ENCODE results near the gene ACBD6. TPM values are rescaled to one million over a fixed set of nuclear protein-coding genes. Genes with fewer than 3 reads are reported as not detected.

The ACBD6 gene
- total RNA-seq, 4 donors from 2014 or later = 31.3 to 43.1 (median 36.9) TPM

GRCh38 chr1:180259431-180260338 lies 242.7 kb downstream of the ACBD6 start:
- WGBS, 2 donors = 68 to 69% methylated on average over 22 of the region's 22 CpGs
- no peak for DNase-seq (ENCODE audit: low spot score in 2 of 2)
- H3K4me3 ChIP-seq (ENCODE audit: low read depth, poor library complexity, severe bottlenecking) = no peak overlapping the region
- intact Hi-C loops (cut with DNase I; ENCODE audit: low total_unique reads) = loop anchor here (10.0 kb wide), 1 partner anchor 225 kb away; no protein-coding TSS in a partner anchor
- TF ChIP-seq POLR2A (IDR thresholded peaks at IDR 0.05) = no peak
- TF ChIP-seq, protein P1, sequence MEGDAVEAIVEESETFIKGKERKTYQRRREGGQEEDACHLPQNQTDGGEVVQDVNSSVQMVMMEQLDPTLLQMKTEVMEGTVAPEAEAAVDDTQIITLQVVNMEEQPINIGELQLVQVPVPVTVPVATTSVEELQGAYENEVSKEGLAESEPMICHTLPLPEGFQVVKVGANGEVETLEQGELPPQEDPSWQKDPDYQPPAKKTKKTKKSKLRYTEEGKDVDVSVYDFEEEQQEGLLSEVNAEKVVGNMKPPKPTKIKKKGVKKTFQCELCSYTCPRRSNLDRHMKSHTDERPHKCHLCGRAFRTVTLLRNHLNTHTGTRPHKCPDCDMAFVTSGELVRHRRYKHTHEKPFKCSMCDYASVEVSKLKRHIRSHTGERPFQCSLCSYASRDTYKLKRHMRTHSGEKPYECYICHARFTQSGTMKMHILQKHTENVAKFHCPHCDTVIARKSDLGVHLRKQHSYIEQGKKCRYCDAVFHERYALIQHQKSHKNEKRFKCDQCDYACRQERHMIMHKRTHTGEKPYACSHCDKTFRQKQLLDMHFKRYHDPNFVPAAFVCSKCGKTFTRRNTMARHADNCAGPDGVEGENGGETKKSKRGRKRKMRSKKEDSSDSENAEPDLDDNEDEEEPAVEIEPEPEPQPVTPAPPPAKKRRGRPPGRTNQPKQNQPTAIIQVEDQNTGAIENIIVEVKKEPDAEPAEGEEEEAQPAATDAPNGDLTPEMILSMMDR (IDR thresholded peaks at IDR 0.05) = no peak

GRCh38 chr1:180258935-180259334 lies 243.4 kb downstream of the ACBD6 start:
- 75 to 77% methylated on average over 5 of the region's 5 CpGs for WGBS, 2 donors
- no peak for TF ChIP-seq POLR2A (IDR thresholded peaks at IDR 0.05)
- TF ChIP-seq, protein P1 (IDR thresholded peaks at IDR 0.05) = no peak
- no peak for DNase-seq (ENCODE audit: low spot score in 2 of 2)
- H3K4me3 ChIP-seq (ENCODE audit: low read depth, poor library complexity, severe bottlenecking) = no peak overlapping the region
- intact Hi-C loops (cut with DNase I; ENCODE audit: low total_unique reads) = loop anchor here (10.0 kb wide), 1 partner anchor 226 kb away; no protein-coding TSS in a partner anchor

DNA sequence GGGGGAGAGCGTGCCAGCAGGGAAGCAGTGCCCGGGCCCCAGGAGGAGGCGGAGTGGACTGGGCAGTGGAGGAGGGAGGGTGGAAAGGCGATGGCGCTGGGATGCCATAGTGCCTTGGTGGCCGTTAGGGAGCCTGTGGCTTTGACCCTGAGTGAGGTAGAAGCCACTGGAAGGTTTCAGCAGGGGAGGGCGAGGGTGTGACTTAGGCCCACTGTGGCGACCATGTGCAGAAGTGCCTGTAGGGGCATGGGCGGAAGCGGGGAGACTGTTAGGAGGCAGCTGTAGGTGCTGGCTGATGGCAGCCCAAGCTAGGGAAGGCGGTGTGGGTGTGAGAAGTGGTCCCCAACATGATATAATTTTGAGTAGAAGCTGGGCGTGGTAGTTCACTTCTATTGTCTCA lies 244.1 kb downstream of the ACBD6 start:
- WGBS, 2 donors = 85 to 86% methylated on average over 12 of the region's 12 CpGs
- intact Hi-C loops (cut with DNase I; ENCODE audit: low total_unique reads) = loop anchor here (10.0 kb wide), 1 partner anchor 227 kb away; no protein-coding TSS in a partner anchor

DNA sequence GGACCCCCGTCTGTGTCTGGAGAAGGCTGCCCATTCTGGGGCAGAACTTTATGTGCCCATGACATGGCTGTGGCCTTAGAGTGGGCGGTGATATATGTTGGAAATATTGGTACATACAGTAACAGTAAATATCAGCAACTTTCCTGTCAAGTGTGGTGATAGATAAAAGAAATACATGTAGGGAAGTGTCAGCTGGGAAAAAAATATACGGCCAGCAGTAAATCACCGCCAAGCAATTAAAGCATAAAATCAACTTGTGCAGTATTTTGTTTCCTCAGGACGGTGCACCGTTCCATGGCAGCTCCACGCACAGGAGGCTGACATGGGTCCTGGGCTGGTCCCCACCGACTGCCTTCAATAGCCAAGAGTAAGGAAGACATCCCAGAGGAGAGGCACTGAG lies 244.9 kb downstream of the ACBD6 start:
- no peak for TF ChIP-seq POLR2A (IDR thresholded peaks at IDR 0.05)
- TF ChIP-seq, protein P1 (IDR thresholded peaks at IDR 0.05) = no peak
- intact Hi-C loops (cut with DNase I; ENCODE audit: low total_unique reads) = loop anchor here (10.0 kb wide), 1 partner anchor 227 kb away; no protein-coding TSS in a partner anchor
- DNase-seq (ENCODE audit: low spot score in 2 of 2) = no peak
- 50 to 52% methylated on average over 8 of the region's 8 CpGs for WGBS, 2 donors
- H3K4me3 ChIP-seq (ENCODE audit: low read depth, poor library complexity, severe bottlenecking) = no peak overlapping the region

More for the DNA sequence above, 244.1 kb downstream of the ACBD6 start:
- TF ChIP-seq, protein P1 (IDR thresholded peaks at IDR 0.05) = no peak
- no peak for TF ChIP-seq POLR2A (IDR thresholded peaks at IDR 0.05)
- DNase-seq (ENCODE audit: low spot score in 2 of 2) = no peak
- no peak overlapping the region for H3K4me3 ChIP-seq (ENCODE audit: low read depth, poor library complexity, severe bottlenecking)

DNA sequence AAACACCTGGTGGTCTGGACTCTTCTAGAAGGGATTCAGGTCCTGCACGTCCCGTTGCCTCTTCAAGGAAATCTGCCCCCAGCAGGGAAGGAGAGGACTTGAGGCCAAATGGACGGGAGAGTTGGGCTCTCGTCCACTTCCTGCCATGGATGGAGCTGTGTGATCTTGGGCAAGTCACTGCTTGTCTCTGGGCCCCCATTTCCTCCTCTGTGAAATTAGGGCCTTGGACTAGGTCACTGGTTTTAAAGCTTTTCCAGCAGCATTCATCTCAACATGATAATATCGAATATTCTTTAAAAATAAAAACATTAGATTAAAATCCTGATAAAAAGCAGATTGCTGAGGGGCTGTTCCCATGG lies 245.4 kb downstream of the ACBD6 start:
- H3K4me3 ChIP-seq (ENCODE audit: low read depth, poor library complexity, severe bottlenecking) = no peak overlapping the region
- TF ChIP-seq, protein P1 (IDR thresholded peaks at IDR 0.05) = no peak
- no peak for TF ChIP-seq POLR2A (IDR thresholded peaks at IDR 0.05)
- DNase-seq (ENCODE audit: low spot score in 2 of 2) = no peak
- 49 to 62% methylated on average over 5 of the region's 5 CpGs for WGBS, 2 donors
- intact Hi-C loops (cut with DNase I; ENCODE audit: low total_unique reads) = loop anchor here (10.0 kb wide), 1 partner anchor 228 kb away; no protein-coding TSS in a partner anchor

Data from lower leg skin (tissue), 4 donors.